ENCODE measurements around the gene SLC35G4.

Gene SLC35G4

GRCh38 chr18:11572201-11572600, 37.2 kb upstream of the SLC35G4 start:
- DNase-seq (ENCODE audit: low read depth) = no peak
- H3K4me3 ChIP-seq (ENCODE audit: low read depth, low read length) = no peak overlapping the region
- TF ChIP-seq CTCF (conservative IDR thresholded peaks at IDR 0.05; ENCODE audit: low read depth, low read length) = no peak

GRCh38 chr18:11574545-11574944, 34.9 kb upstream of the SLC35G4 start:
- DNase-seq (ENCODE audit: low read depth) = no peak
- TF ChIP-seq CTCF (conservative IDR thresholded peaks at IDR 0.05; ENCODE audit: low read depth, low read length) = no peak
- no peak overlapping the region for H3K4me3 ChIP-seq (ENCODE audit: low read depth, low read length)

- no peak for TF ChIP-seq CTCF (conservative IDR thresholded peaks at IDR 0.05; ENCODE audit: low read depth, low read length)
- no peak overlapping the region for H3K4me3 ChIP-seq (ENCODE audit: low read depth, low read length)
- DNase-seq (ENCODE audit: low read depth) = no peak
Observed at GRCh38 chr18:11577271-11578112, 31.9 kb upstream of the SLC35G4 start.

GRCh38 chr18:11578799-11579198, 30.6 kb upstream of the SLC35G4 start:
- TF ChIP-seq CTCF (conservative IDR thresholded peaks at IDR 0.05; ENCODE audit: low read depth, low read length) = no peak
- no peak for DNase-seq (ENCODE audit: low read depth)
- H3K4me3 ChIP-seq (ENCODE audit: low read depth, low read length) = no peak overlapping the region

GRCh38 chr18:11579916-11580315, 29.5 kb upstream of the SLC35G4 start:
- TF ChIP-seq CTCF (conservative IDR thresholded peaks at IDR 0.05; ENCODE audit: low read depth, low read length) = no peak

GRCh38 chr18:11581286-11581685, 28.1 kb upstream of the SLC35G4 start:
- no peak for DNase-seq (ENCODE audit: low read depth)
- H3K4me3 ChIP-seq (ENCODE audit: low read depth, low read length) = no peak overlapping the region
- TF ChIP-seq CTCF (conservative IDR thresholded peaks at IDR 0.05; ENCODE audit: low read depth, low read length) = no peak

More at GRCh38 chr18:11579916-11580315, 29.5 kb upstream of the SLC35G4 start:
- no peak overlapping the region for H3K4me3 ChIP-seq (ENCODE audit: low read depth, low read length)
- no peak for DNase-seq (ENCODE audit: low read depth)

GRCh38 chr18:11585596-11585995, 23.8 kb upstream of the SLC35G4 start:
- TF ChIP-seq CTCF (conservative IDR thresholded peaks at IDR 0.05; ENCODE audit: low read depth, low read length) = no peak
- no peak for DNase-seq (ENCODE audit: low read depth)
- no peak overlapping the region for H3K4me3 ChIP-seq (ENCODE audit: low read depth, low read length)
